ENCODE measurements around the gene KRTAP5-4. TPM values are rescaled to one million over a fixed set of nuclear protein-coding genes. Genes with fewer than 3 reads are reported as not detected.

KRTAP5-4 gene
- total RNA-seq, 2 donors from 2014 or later, result not detected

- intact Hi-C loops (cut with DNase I), result no loop called here
- Histone ChIP-seq H3K36me3 (no peaks in the 10 kb centered on the region), H3K4me3 (no peak overlapping the region), H3K27me3 (replicated peaks; ENCODE audit: insufficient read depth) (no peaks in the 10 kb centered on the region), H3K27ac (no peak overlapping the region), H3K4me1 (replicated peaks) (no peaks in the 10 kb centered on the region), H3K9me3 (no peaks in the 10 kb centered on the region)
- 83% methylated on average over 24 of the region's 24 CpGs for WGBS
- no peak for DNase-seq (ENCODE audit: low spot score)
- TF ChIP-seq POLR2A (IDR thresholded peaks at IDR 0.05) (no peak), CTCF (IDR thresholded peaks at IDR 0.05) (no peak), POLR2AphosphoS5 (IDR thresholded peaks at IDR 0.05) (no peak)
These were observed 38.4 kb upstream of the KRTAP5-4 start for GRCh38 chr11:1660111-1660867.

- H3K27ac ChIP-seq, result no peak overlapping the region
- H3K4me3 ChIP-seq, result no peak overlapping the region
- WGBS, result 61% methylated on average over 14 of the region's 14 CpGs
- H3K27me3 ChIP-seq (replicated peaks; ENCODE audit: insufficient read depth), result no peaks in the 10 kb centered on the region
- H3K9me3 ChIP-seq, result no peaks in the 10 kb centered on the region
- H3K36me3 ChIP-seq, result no peaks in the 10 kb centered on the region
- intact Hi-C loops (cut with DNase I), result loop anchor here (10.0 kb wide), 1 partner anchor 495 kb away; no protein-coding TSS in a partner anchor
- DNase-seq (ENCODE audit: low spot score), result no peak
- TF ChIP-seq POLR2A (IDR thresholded peaks at IDR 0.05), result no peak
- TF ChIP-seq CTCF (IDR thresholded peaks at IDR 0.05), result no peak
- TF ChIP-seq POLR2AphosphoS5 (IDR thresholded peaks at IDR 0.05), result no peak
- H3K4me1 ChIP-seq (replicated peaks), result no peaks in the 10 kb centered on the region
These were observed 37.6 kb upstream of the KRTAP5-4 start for GRCh38 chr11:1659506-1659905.

- Histone ChIP-seq H3K9me3 (no peaks in the 10 kb centered on the region), H3K27me3 (replicated peaks; ENCODE audit: insufficient read depth) (no peaks in the 10 kb centered on the region), H3K27ac (no peak overlapping the region), H3K4me1 (replicated peaks) (no peaks in the 10 kb centered on the region), H3K4me3 (no peak overlapping the region), H3K36me3 (no peaks in the 10 kb centered on the region)
- WGBS, result 86% methylated on average over 7 of the region's 7 CpGs
- DNase-seq (ENCODE audit: low spot score), result no peak
- TF ChIP-seq CTCF (IDR thresholded peaks at IDR 0.05) (no peak), POLR2A (IDR thresholded peaks at IDR 0.05) (no peak), POLR2AphosphoS5 (IDR thresholded peaks at IDR 0.05) (no peak)
- intact Hi-C loops (cut with DNase I), result loop anchor here (10.0 kb wide), 1 partner anchor 498 kb away; no protein-coding TSS in a partner anchor
These were observed 34.7 kb upstream of the KRTAP5-4 start for GRCh38 chr11:1656670-1657069.

- WGBS, result 77% methylated on average over 9 of the region's 9 CpGs
- no peak for DNase-seq (ENCODE audit: low spot score)
- no peaks in the 10 kb centered on the region for H3K36me3 ChIP-seq
- no peaks in the 10 kb centered on the region for H3K9me3 ChIP-seq
- no peak overlapping the region for H3K27ac ChIP-seq
- no peaks in the 10 kb centered on the region for H3K4me1 ChIP-seq (replicated peaks)
- H3K27me3 ChIP-seq (replicated peaks; ENCODE audit: insufficient read depth), result no peaks in the 10 kb centered on the region
- intact Hi-C loops (cut with DNase I), result loop anchor here (10.0 kb wide), 1 partner anchor 499 kb away; no protein-coding TSS in a partner anchor
- H3K4me3 ChIP-seq, result no peak overlapping the region
- TF ChIP-seq CTCF (IDR thresholded peaks at IDR 0.05), result no peak
- no peak for TF ChIP-seq POLR2A (IDR thresholded peaks at IDR 0.05)
- TF ChIP-seq POLR2AphosphoS5 (IDR thresholded peaks at IDR 0.05), result no peak
These were observed 34.1 kb upstream of the KRTAP5-4 start for GRCh38 chr11:1656061-1656441.

Measured in prostate gland (tissue), 2 donors.